ENCODE data around the gene TSPAN18. TPM values are rescaled to one million over a fixed set of nuclear protein-coding genes. Genes with fewer than 3 reads are reported as not detected.

The TSPAN18 gene
- total and polyA plus RNA-seq, 2 of the 8 experiments (the other 6 are each of a cell fraction or from before 2014, with no cell fraction given) = 5.2 to 10.2 TPM

DNA sequence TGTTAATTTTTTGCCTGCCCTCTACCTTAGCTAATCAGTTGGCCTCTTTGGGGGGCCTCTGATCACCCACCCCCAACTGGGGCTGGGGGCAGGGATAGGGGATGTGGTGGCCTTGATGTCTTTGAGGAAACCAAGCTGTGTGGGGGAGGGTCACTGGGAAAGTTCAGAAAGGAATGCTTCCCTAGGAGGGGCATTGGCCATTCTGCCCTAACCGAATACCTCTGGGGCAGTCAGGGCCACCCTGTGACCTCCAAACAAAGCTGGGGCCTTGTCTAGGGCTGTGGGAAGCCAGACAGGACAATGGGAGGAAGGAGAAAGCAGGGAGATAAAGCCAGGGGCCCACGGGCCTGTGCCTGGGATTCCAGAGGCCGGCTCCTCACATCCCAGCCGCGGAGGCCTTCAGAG is 97.5 kb downstream of the TSPAN18 start (continued):
- TF ChIP-seq HDAC2 (IDR thresholded peaks at IDR 0.05; ENCODE audit: borderline replicate concordance in 1 of 2, low read depth in 2 of 2, low read length in 2 of 2) = peak; percentile 91 to 96; a peak in 3 of 4 replicates
- TF ChIP-seq BACH1 (IDR thresholded peaks at IDR 0.05; ENCODE audit: low read length) = 0 out of 2 replicates have a peak, but pooled peaks have one; percentile 46
- TF ChIP-seq SIRT6 (IDR thresholded peaks at IDR 0.05; ENCODE audit: low read length) = no peak
- TF ChIP-seq KDM4A (IDR thresholded peaks at IDR 0.05; ENCODE audit: low read depth, low read length, severe bottlenecking) = no peak
- TF ChIP-seq, protein P1, sequence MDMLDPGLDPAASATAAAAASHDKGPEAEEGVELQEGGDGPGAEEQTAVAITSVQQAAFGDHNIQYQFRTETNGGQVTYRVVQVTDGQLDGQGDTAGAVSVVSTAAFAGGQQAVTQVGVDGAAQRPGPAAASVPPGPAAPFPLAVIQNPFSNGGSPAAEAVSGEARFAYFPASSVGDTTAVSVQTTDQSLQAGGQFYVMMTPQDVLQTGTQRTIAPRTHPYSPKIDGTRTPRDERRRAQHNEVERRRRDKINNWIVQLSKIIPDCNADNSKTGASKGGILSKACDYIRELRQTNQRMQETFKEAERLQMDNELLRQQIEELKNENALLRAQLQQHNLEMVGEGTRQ (IDR thresholded peaks at IDR 0.05; ENCODE audit: low read length) = no peak
- TF ChIP-seq RFX5 (IDR thresholded peaks at IDR 0.05; ENCODE audit: borderline replicate concordance, low read depth, low read length) = no peak
- no peak for TF ChIP-seq SRF (IDR thresholded peaks at IDR 0.05; ENCODE audit: low read depth, low read length)
- TF ChIP-seq, protein P2, sequence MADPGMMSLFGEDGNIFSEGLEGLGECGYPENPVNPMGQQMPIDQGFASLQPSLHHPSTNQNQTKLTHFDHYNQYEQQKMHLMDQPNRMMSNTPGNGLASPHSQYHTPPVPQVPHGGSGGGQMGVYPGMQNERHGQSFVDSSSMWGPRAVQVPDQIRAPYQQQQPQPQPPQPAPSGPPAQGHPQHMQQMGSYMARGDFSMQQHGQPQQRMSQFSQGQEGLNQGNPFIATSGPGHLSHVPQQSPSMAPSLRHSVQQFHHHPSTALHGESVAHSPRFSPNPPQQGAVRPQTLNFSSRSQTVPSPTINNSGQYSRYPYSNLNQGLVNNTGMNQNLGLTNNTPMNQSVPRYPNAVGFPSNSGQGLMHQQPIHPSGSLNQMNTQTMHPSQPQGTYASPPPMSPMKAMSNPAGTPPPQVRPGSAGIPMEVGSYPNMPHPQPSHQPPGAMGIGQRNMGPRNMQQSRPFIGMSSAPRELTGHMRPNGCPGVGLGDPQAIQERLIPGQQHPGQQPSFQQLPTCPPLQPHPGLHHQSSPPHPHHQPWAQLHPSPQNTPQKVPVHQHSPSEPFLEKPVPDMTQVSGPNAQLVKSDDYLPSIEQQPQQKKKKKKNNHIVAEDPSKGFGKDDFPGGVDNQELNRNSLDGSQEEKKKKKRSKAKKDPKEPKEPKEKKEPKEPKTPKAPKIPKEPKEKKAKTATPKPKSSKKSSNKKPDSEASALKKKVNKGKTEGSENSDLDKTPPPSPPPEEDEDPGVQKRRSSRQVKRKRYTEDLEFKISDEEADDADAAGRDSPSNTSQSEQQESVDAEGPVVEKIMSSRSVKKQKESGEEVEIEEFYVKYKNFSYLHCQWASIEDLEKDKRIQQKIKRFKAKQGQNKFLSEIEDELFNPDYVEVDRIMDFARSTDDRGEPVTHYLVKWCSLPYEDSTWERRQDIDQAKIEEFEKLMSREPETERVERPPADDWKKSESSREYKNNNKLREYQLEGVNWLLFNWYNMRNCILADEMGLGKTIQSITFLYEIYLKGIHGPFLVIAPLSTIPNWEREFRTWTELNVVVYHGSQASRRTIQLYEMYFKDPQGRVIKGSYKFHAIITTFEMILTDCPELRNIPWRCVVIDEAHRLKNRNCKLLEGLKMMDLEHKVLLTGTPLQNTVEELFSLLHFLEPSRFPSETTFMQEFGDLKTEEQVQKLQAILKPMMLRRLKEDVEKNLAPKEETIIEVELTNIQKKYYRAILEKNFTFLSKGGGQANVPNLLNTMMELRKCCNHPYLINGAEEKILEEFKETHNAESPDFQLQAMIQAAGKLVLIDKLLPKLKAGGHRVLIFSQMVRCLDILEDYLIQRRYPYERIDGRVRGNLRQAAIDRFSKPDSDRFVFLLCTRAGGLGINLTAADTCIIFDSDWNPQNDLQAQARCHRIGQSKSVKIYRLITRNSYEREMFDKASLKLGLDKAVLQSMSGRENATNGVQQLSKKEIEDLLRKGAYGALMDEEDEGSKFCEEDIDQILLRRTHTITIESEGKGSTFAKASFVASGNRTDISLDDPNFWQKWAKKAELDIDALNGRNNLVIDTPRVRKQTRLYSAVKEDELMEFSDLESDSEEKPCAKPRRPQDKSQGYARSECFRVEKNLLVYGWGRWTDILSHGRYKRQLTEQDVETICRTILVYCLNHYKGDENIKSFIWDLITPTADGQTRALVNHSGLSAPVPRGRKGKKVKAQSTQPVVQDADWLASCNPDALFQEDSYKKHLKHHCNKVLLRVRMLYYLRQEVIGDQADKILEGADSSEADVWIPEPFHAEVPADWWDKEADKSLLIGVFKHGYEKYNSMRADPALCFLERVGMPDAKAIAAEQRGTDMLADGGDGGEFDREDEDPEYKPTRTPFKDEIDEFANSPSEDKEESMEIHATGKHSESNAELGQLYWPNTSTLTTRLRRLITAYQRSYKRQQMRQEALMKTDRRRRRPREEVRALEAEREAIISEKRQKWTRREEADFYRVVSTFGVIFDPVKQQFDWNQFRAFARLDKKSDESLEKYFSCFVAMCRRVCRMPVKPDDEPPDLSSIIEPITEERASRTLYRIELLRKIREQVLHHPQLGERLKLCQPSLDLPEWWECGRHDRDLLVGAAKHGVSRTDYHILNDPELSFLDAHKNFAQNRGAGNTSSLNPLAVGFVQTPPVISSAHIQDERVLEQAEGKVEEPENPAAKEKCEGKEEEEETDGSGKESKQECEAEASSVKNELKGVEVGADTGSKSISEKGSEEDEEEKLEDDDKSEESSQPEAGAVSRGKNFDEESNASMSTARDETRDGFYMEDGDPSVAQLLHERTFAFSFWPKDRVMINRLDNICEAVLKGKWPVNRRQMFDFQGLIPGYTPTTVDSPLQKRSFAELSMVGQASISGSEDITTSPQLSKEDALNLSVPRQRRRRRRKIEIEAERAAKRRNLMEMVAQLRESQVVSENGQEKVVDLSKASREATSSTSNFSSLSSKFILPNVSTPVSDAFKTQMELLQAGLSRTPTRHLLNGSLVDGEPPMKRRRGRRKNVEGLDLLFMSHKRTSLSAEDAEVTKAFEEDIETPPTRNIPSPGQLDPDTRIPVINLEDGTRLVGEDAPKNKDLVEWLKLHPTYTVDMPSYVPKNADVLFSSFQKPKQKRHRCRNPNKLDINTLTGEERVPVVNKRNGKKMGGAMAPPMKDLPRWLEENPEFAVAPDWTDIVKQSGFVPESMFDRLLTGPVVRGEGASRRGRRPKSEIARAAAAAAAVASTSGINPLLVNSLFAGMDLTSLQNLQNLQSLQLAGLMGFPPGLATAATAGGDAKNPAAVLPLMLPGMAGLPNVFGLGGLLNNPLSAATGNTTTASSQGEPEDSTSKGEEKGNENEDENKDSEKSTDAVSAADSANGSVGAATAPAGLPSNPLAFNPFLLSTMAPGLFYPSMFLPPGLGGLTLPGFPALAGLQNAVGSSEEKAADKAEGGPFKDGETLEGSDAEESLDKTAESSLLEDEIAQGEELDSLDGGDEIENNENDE (IDR thresholded peaks at IDR 0.05; ENCODE audit: insufficient replicate concordance, low read length) = peak; percentile 43
- no peak for TF ChIP-seq PHF8 (conservative IDR thresholded peaks at IDR 0.05; ENCODE audit: low read depth, low read length)
- no peak for TF ChIP-seq FOSL1 (IDR thresholded peaks at IDR 0.05; ENCODE audit: insufficient read depth, low read depth, low read length)
